HG02938 (cell line): Measurements from ENCODE around the gene PPAN.

ENCODE experiments used
- ATAC-seq: cut with Tn5 transposase; IDR thresholded peaks from one replicate; pipeline ENCODE4 v1.9.1; 2021; ENCODE audit warnings: mild to moderate bottlenecking, moderate library complexity; ENCODE audit not compliant: unreplicated experiment

Gene PPAN

DNA sequence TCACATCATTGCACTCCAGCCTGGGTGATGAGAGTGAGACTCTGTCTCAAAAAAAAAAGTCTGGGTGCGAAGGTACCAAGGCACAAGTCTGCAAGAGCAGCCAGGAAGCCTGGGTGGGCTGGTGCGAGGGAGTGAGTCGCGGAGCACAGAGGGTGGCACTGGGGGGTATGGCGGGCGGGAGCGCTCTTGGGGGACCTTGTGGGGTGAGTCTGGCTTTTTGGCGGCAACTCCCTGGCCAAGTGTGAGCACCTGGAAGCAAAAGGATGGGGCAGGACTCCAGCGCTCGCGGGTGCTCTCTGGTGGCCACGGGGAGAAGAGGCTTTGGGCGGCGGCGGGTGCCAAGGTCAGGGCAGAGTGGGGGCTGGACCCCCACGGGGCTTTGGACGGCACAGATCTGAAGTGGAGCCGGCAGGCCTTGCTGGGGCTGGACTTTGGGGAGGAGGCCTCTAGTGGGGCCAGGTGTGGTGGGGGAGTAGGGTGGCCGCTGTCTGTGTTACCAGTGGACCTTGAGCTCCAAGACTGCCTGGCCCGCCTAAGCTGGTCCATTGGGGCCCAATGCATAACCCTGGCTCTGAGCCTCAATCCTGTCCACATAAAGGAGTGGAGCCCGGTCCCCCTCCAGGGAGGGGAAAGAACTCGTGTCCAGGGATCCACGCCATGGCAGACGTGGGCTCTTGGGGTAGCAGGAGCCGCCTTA, 6.9 kb downstream of the PPAN start:
- ATAC-seq = no peak

- no peak for ATAC-seq
These were observed 7.4 kb downstream of the PPAN start for GRCh38 chr19:10113592-10113963.

DNA sequence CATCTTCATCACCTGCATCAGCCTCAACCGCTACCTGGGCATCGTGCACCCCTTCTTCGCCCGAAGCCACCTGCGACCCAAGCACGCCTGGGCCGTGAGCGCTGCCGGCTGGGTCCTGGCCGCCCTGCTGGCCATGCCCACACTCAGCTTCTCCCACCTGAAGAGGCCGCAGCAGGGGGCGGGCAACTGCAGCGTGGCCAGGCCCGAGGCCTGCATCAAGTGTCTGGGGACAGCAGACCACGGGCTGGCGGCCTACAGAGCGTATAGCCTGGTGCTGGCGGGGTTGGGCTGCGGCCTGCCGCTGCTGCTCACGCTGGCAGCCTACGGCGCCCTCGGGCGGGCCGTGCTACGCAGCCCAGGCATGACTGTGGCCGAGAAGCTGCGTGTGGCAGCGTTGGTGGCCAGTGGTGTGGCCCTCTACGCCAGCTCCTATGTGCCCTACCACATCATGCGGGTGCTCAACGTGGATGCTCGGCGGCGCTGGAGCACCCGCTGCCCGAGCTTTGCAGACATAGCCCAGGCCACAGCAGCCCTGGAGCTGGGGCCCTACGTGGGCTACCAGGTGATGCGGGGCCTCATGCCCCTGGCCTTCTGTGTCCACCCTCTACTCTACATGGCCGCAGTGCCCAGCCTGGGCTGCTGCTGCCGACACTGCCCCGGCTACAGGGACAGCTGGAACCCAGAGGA, 7.9 kb downstream of the PPAN start:
- no peak for ATAC-seq

DNA sequence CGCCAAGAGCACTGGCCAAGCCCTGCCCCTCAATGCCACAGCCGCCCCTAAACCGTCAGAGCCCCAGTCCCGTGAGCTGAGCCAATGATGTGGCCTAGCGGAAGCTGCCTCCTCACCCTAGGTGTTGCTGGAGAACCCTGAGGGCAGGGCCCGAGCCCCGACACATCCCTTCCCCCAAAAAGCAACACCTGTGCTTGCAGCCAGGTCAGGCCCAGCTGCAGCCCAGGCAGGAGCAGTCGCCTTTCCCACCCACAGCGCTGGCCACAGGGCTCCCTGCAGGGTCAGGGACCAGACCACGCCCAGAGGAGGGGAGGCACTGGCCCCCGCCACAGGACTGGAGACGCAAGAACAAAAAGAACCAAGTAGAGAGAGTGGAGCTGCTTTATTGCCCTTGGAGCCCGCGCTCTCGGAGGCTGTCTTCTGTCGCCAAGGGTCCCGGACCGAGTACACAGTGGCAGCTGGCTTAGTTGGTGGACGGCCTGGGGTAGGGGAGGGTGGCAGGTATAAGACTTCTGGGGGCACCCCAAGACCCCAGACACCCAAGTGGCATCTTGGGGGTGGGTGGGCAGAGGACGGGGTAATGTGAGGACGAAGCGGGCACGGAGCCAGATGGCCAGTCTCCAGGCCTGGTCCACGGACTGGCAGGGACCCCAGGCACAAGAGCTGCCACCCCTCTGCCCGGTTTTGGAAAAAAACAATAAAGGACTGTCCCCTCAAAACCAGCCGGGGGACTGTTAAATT, 8.7 kb downstream of the PPAN start:
- ATAC-seq = no peak

DNA sequence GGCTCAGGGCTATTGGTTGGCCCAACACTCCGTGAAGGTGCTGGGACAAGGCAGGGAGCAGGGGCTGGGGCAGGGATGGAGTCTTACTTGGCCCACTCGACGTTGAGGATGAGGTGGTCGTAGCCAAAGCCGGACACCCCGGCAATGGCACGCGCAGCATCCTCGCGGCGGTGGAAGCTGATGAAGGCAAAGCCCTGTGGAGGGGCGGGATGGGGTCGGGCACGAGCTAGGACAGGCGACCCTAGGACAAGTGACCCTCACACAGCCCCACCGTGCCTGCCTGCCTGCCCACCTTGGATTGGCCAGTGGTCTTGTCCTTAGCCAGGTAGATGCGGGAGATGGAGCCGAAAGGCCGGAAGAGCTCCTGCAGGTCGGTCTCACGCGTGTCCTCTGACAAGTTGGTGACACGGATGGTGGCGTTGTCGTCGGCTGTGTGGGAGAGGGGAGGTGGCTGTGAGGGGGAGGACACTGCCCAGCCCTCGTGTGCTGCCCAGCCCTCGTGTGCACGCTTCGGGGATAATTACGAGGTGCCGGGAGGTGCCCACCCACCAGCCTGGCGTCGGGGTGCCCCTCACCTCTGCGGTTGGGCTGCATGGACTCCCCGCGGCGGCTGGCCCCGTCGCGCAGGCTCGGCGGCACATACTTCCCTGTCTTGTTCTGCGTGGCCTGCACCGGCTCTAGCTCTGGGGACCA, 9.4 kb downstream of the PPAN start:
- no peak for ATAC-seq

GRCh38 chr19:10116085-10116865, 10.1 kb downstream of the PPAN start:
- no peak for ATAC-seq

DNA sequence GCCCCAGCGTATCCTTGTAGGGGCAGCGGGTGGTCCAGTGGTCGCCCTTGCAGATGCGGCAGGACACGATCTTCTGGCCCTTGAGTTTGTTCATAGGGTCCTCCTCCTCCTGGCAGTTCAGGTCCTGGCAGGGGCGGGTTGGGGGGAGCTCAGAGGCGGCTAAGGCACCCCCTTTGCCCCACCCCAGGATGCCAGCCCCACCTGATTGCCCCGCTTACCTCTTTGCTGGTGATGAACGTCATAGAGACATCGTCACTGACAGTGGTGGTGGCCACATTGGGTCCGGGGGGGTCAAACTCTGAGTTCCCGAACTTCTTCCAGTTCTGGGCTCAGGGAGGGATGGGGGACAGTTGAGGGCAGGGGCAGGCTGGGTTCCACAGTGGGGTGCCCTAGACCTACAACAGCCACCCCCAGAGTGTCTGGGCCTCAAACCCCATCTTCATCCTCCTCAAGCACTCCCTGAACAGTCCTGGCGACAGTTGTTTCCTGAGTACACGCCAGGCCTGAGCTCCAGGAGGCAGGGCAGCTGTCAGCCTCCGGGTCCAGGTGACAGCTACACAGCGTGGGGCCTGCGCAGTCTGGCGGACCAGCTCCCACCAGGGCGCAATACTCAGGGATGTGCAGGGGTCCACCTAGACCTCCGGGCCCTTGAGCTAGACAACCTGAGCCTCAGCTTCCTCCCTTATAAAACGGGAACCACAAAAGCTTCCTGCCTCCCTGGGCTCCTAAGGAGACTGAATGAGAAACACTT, 10.9 kb downstream of the PPAN start:
- no peak for ATAC-seq

- no peak for ATAC-seq
These were observed 12.8 kb downstream of the PPAN start for GRCh38 chr19:10118960-10119359.

- no peak for ATAC-seq
These were observed 14.5 kb downstream of the PPAN start for GRCh38 chr19:10120538-10121189.

- ATAC-seq = no peak
These were observed 15.9 kb downstream of the PPAN start for GRCh38 chr19:10122045-10122444.

GRCh38 chr19:10124429-10124828, 18.3 kb downstream of the PPAN start:
- ATAC-seq = no peak

DNA sequence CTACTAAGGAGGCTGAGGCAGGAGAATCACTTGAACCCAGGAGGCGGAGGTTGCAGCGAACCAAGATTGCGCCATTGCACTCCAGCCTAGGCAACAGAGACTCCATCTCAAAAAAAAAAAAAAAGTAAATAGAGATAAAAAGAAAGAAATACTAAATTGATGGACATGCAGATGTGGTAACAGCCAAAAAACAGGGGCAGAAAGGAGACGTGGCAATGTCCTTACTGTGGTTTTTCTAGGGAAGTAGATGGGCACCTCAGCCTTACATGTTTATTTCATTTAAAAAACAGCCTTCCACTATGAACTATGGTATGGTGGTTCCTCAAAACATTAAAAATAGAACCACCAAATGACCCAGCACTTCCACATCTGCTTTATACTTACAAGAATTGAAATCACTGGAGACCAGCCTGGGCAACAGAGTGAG, 20.1 kb downstream of the PPAN start:
- no peak for ATAC-seq

- no peak for ATAC-seq
These were observed 26.7 kb downstream of the PPAN start for GRCh38 chr19:10132905-10133304.

GRCh38 chr19:10133596-10133995, 27.4 kb downstream of the PPAN start:
- no peak for ATAC-seq

GRCh38 chr19:10134040-10134439, 27.9 kb downstream of the PPAN start:
- ATAC-seq = no peak

DNA sequence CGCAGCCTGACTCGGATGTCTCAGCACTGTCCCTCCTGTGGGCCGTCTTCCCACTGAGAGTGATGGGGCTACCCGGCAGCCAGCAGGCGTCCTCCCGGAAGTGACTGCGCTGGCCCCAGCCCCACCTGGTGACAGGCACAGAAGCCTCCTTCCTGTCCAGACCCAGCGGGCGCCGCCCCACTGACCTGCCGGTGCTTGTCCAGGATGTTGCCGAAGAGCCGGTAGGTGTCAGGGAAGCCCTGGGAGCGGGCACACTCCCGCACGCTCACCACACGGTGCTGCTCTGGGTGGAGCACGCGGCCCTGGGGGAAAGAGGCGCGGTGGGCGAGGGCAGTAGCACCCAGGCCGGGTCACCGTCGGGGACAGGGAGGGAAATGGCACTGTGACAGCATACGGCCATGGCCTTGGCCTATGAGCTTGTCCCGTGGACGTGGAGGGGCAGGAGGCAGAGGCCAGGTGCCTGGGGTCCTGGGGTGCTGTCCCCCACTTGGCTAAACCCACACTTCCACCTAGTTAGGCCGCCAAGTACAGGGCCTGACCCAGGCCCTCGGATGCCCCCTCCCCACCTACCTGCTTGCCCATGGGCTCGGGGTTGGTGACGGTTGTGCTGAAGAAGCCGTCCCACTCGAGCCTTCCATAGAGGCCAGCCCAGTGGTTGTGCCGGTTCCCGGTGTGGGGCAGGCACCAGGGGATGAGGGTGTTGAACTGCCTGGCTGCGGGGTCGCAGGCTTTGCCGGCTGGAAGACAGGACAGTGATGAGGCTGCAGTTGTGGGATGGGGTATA, 29.6 kb downstream of the PPAN start:
- ATAC-seq = no peak

GRCh38 chr19:10136936-10137335, 30.8 kb downstream of the PPAN start:
- no peak for ATAC-seq
